HepG2 (cell line): Measurements from ENCODE around the gene NKAIN4. TPM values are rescaled to one million over a fixed set of nuclear protein-coding genes. Genes with fewer than 3 reads are reported as not detected.

Source experiments
- ARID4A ChIP-seq: sonication (generic); formaldehyde crosslinking; IDR thresholded peaks from 2 replicates; pipeline ENCODE4 v1.5.0; 2020; ENCODE audit warnings: mild to moderate bottlenecking, missing genetic modification reagents, borderline replicate concordance
- DDIT3 ChIP-seq: sonication (generic); formaldehyde crosslinking; IDR thresholded peaks from 2 replicates; pipeline ENCODE4 v1.4.0; 2020; ENCODE audit warnings: mild to moderate bottlenecking, missing genetic modification reagents
- HES4 ChIP-seq: sonication (generic); formaldehyde crosslinking; IDR thresholded peaks from 2 replicates; pipeline ENCODE4 v1.9.0; 2021; ENCODE audit warnings: mild to moderate bottlenecking, missing genetic modification reagents, borderline replicate concordance
- HNRNPK ChIP-seq: fragments of 200-400 bp; formaldehyde crosslinking; IDR thresholded peaks from 2 replicates; pipeline ENCODE4 v1.6.1; 2018; ENCODE audit warnings: low read length, low read depth, moderate library complexity, mild to moderate bottlenecking; ENCODE audit not compliant: poor library complexity, severe bottlenecking
- HOXA5 ChIP-seq: sonication (generic); formaldehyde crosslinking; IDR thresholded peaks from 2 replicates; pipeline ENCODE4 v1.4.0; 2020; ENCODE audit warnings: missing genetic modification reagents
- NR0B2 ChIP-seq: sonication (generic); formaldehyde crosslinking; IDR thresholded peaks from 2 replicates; pipeline ENCODE4 v1.4.0; 2020; ENCODE audit warnings: mild to moderate bottlenecking, missing genetic modification reagents
- NRL ChIP-seq: sonication (generic); formaldehyde crosslinking; IDR thresholded peaks from 2 replicates; pipeline ENCODE4 v1.5.0; 2020; ENCODE audit warnings: missing genetic modification reagents, mild to moderate bottlenecking, moderate library complexity, borderline replicate concordance
- REST ChIP-seq, 2 experiments: IDR thresholded peaks; 2 replicates each; pipeline ENCODE4 v1.6.1; 2011 to 2012; ENCODE audit warnings: low read length in 2 of 2, borderline replicate concordance in 1 of 2, low read depth in 1 of 2, mild to moderate bottlenecking in 1 of 2, moderate library complexity in 1 of 2
- SNAPC2 ChIP-seq: sonication (generic); formaldehyde crosslinking; IDR thresholded peaks from 2 replicates; pipeline ENCODE4 v1.8.1; 2022; ENCODE audit warnings: mild to moderate bottlenecking, missing genetic modification reagents
- SP1 ChIP-seq, 2 experiments: fragments of 450-650 bp in 1 of 2; sonication (generic) in 1 of 2; formaldehyde crosslinking in 1 of 2; IDR thresholded peaks; 2 replicates each; pipeline versions ENCODE4 v1.4.0 to v1.6.1; 2016 to 2020; ENCODE audit warnings: missing genetic modification reagents in 1 of 2
- SRY ChIP-seq: sonication (generic); formaldehyde crosslinking; IDR thresholded peaks from 2 replicates; pipeline ENCODE4 v1.8.0; 2022; ENCODE audit warnings: mild to moderate bottlenecking, missing genetic modification reagents
- ZBTB38 ChIP-seq: sonication (generic); formaldehyde crosslinking; IDR thresholded peaks from 2 replicates; pipeline ENCODE4 v1.5.1; 2020; ENCODE audit warnings: mild to moderate bottlenecking, missing genetic modification reagents
- ZNF138 ChIP-seq: sonication (generic); formaldehyde crosslinking; IDR thresholded peaks from 2 replicates; pipeline ENCODE4 v1.5.0; 2020; ENCODE audit warnings: mild to moderate bottlenecking, low read depth, missing genetic modification reagents
- ZNF234 ChIP-seq: sonication (generic); formaldehyde crosslinking; conservative IDR thresholded peaks from 2 replicates; pipeline ENCODE4 v1.5.1; 2020; ENCODE audit warnings: mild to moderate bottlenecking, missing genetic modification reagents
- ZNF563 ChIP-seq: sonication (generic); formaldehyde crosslinking; IDR thresholded peaks from 2 replicates; pipeline ENCODE4 v1.8.0; 2022; ENCODE audit warnings: mild to moderate bottlenecking, moderate library complexity, missing genetic modification reagents
- ZNF660 ChIP-seq: sonication (generic); formaldehyde crosslinking; IDR thresholded peaks from 2 replicates; pipeline ENCODE4 v1.5.1; 2020; ENCODE audit warnings: mild to moderate bottlenecking, low read depth, missing genetic modification reagents, borderline replicate concordance
- ZNF773 ChIP-seq: sonication (generic); formaldehyde crosslinking; IDR thresholded peaks from 2 replicates; pipeline ENCODE4 v1.4.0; 2020; ENCODE audit warnings: missing genetic modification reagents, borderline replicate concordance
- ZNF790 ChIP-seq: sonication (generic); formaldehyde crosslinking; IDR thresholded peaks from 2 replicates; pipeline ENCODE4 v1.8.0; 2022; ENCODE audit warnings: missing genetic modification reagents, mild to moderate bottlenecking, borderline replicate concordance
- polyA plus RNA-seq, 8 experiments: library from polyadenylated mRNA; depleted of rRNA in 3 of 8; stranded (reverse) in 7 of 8; unstranded in 1 of 8; fragments of >200 nt; fragmentation: Illumina TruSeq in 4 of 8; extraction: Trizol in 4 of 8; gene quantifications; 2 replicates each; pipeline versions ENCODE4 v1.2.1 to v1.2.3, GENCODE V29; 2011 to 2016; ENCODE audit warnings: low read depth in 4 of 8, missing spikeins in 1 of 8, mixed read lengths in 1 of 8; ENCODE audit not compliant: insufficient read depth in 1 of 8
- total RNA-seq, 5 experiments: library from RNA; depleted of rRNA; stranded (reverse); fragments of >200 nt; fragmentation: Illumina TruSeq; extraction: Trizol; gene quantifications; 2 replicates each; pipeline ENCODE4 v1.2.3, GENCODE V29; 2016; ENCODE audit warnings: low read depth in 1 of 5
- TF ChIP-seq, protein P1 (sequence below): fragments of 450-650 bp; IDR thresholded peaks from 2 replicates; pipeline ENCODE4 v1.6.1; 2017

The NKAIN4 gene
- total and polyA plus RNA-seq, 2 of the 13 experiments (the other 11 are each of a cell fraction or from before 2014, with no cell fraction given) = not detected

GRCh38 chr20:63235399-63235983 is 18.8 kb downstream of the NKAIN4 start, which contains the start of gene BIRC7 (continued):
- no peak; the same call in 1 of the 2 replicates for TF ChIP-seq NR0B2 (CRISPR knock-in tag)
- TF ChIP-seq ZNF138 (CRISPR knock-in tag) = no peak
- TF ChIP-seq ZNF773 (CRISPR knock-in tag) = no peak
- TF ChIP-seq, protein P1, sequence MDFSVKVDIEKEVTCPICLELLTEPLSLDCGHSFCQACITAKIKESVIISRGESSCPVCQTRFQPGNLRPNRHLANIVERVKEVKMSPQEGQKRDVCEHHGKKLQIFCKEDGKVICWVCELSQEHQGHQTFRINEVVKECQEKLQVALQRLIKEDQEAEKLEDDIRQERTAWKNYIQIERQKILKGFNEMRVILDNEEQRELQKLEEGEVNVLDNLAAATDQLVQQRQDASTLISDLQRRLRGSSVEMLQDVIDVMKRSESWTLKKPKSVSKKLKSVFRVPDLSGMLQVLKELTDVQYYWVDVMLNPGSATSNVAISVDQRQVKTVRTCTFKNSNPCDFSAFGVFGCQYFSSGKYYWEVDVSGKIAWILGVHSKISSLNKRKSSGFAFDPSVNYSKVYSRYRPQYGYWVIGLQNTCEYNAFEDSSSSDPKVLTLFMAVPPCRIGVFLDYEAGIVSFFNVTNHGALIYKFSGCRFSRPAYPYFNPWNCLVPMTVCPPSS = no peak
- no peak for TF ChIP-seq DDIT3 (CRISPR knock-in tag)
- TF ChIP-seq SRY = peak; percentile 63; the same call in 1 of the 2 replicates
- TF ChIP-seq ZNF563 = peak; percentile 50; the same call in 1 of the 2 replicates
- TF ChIP-seq SP1 (IDR thresholded peaks at IDR 0.05) = no peak
- 0 out of 2 replicates have a peak, but pooled peaks have one; percentile 29 for TF ChIP-seq SP1 (CRISPR knock-in tag; IDR thresholded peaks at IDR 0.05)
- no peak for TF ChIP-seq ZNF790 (CRISPR knock-in tag)
- no peak for TF ChIP-seq SNAPC2
- no peak for TF ChIP-seq REST (IDR thresholded peaks at IDR 0.05; ENCODE audit: borderline replicate concordance in 1 of 2, low read depth in 1 of 2, low read length in 2 of 2)
- TF ChIP-seq ZNF234 (CRISPR knock-in tag) = no peak
- TF ChIP-seq HOXA5 = no peak
- 0 out of 2 replicates have a peak, but pooled peaks have one; percentile 59 for TF ChIP-seq NRL (CRISPR knock-in tag)
- no peak for TF ChIP-seq HES4 (CRISPR knock-in tag)
- no peak for TF ChIP-seq ZNF660
- TF ChIP-seq ARID4A = peak; percentile 41; the same call in 1 of the 2 replicates
- TF ChIP-seq HNRNPK = peak; percentile 62
- TF ChIP-seq ZBTB38 = no peak
